IPS-NIHi7 (cell line): Measurements from ENCODE around the gene TRIO.

ENCODE experiments used
- DNase-seq: peaks from one replicate; pipeline ENCODE4 v3.0.0; 2012; ENCODE audit warnings: mixed read lengths; ENCODE audit errors: extremely low spot score

Gene TRIO

DNA sequence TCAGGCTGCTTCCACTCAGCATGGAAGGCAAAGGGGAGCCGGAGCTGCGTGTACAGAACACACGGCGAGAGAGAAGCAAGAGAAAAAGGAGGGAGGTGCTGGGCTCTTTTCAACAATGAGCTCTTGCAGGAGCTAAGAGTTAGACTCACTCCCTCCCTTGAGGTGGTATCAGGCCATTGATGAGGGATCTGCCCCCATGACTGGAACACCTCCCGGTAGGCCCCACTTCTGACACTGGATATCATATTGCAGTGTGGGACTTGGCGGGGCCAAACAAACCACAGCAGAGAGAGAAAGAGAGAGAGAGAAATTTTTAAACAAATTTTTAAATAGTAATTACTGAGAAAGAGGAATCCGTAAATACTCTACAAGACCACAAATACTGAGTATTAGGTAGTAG lies 182.2 kb downstream of the TRIO start:
- DNase-seq: no peak

DNA sequence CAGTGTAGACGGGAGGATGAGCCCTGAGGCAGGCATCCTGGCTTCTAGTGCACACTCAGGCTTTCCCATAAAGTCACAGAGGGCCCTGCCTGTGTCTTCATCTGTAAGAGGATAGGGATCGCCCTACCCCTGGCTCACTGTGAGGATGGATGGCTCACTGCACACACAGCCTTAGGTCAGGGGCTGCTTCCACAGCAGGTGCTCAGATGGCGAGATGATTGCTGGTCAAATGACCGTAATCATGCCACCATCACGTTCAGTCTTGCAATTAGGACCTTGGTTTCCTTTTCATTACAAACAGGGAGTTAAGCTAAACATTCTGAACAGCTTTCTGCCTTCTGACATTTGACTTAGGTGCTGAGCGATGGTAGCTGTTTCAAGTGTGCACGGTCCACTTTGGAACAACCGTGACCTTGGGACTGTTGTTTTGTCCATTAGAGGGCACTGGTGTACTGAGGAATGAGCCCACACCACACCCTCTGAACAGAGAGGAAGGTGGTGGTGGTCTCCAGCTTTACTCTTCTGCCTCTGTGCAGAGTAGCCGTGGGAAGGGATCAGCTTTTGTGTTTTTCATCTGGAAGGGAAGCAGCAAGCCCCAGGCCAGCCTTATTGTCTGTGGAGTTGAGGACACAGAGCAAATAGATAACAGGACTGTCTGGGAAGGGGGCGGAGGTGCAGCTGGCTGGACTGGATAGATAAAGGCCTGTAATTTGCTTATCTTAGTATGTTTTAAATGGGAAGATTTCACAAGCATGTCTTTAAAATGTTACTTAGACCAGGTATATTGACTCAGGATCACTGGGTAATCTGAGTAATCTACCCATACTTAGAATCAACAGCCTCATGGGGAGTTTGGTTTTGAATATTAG lies 183.1 kb downstream of the TRIO start:
- peak; percentile 55 for DNase-seq

- DNase-seq: no peak
Observed at GRCh38 chr5:14327624-14328023, 184.5 kb downstream of the TRIO start.

GRCh38 chr5:14328144-14328543 lies 185.0 kb downstream of the TRIO start:
- no peak for DNase-seq

- DNase-seq: no peak
Observed at GRCh38 chr5:14330291-14330690, 187.1 kb downstream of the TRIO start.

DNA sequence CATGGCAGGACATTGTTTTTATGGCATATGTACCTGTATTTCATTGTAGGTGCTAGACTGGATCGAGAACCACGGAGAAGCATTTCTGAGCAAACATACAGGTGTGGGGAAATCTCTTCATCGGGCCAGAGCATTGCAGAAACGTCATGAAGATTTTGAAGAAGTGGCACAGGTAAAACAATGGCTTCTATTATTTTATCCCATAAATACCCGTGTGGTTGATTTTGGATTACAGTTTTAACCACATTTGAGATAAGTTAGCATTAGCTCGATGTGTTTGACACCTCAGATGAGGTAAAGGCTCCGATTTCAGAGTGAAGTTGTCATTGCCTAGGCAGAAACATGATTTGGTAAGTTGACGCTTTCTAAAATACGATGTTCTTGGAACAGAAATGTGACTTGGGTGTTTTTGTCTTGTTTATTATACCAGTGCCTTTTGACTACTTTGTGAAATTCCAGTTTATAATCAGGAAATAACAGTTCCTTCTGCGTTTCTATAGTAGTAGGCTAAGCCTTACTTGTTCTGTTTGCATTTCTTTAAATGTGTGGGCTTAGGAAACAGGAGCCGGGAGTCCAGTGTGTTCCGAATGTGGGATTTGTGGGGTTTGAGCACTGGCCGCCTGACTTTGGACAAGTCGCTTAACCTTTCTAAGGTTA lies 187.7 kb downstream of the TRIO start:
- no peak for DNase-seq

DNA sequence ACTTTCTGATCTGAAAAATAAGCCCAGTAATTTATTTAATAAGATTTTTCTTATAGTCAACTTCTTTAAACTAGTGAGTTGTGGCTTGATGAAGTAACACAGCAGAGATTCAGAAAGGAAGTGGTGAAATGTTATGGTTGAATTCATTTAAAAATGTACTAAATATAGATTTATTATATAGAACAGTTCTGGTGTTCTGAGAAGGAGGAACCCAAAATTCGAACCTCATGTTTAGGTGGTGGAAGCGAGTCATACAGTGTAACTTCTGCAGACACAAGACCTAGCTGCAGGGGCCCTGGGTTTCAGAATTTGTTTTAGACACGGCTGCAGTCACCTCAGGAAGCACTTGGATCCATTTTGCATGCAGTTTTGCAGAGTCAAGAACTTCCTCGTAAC lies 188.2 kb downstream of the TRIO start:
- DNase-seq: no peak

- no peak for DNase-seq
Observed at GRCh38 chr5:14332038-14332631, 189.0 kb downstream of the TRIO start.

- DNase-seq: no peak
Observed at GRCh38 chr5:14332746-14333145, 189.6 kb downstream of the TRIO start.

- DNase-seq: no peak
Observed at GRCh38 chr5:14337593-14337992, 194.5 kb downstream of the TRIO start.

- DNase-seq: no peak
Observed at GRCh38 chr5:14339468-14339867, 196.3 kb downstream of the TRIO start.

- DNase-seq: peak; percentile 61
Observed at GRCh38 chr5:14341571-14342230, 198.6 kb downstream of the TRIO start.

DNA sequence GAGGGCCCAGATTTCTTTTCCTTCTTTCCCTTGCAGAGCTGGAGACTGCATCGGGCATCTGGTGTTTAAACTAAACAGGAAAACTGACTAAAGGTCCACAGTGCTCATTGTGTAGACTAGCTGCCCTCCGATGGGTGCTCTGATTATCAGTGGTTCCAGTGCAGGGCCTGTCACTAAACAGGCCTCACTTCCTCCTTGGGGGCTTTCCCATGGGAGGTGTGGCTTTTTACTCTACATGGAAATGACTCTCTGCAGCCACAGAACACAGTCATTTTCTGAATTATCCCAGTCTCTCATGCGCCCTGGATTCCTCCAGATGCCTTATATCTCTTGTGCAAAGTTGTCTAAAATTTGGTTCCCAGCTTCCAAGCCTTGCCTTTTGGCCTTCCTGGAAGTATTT lies 199.2 kb downstream of the TRIO start:
- no peak for DNase-seq

- DNase-seq: no peak
Observed at GRCh38 chr5:14343376-14343775, 200.2 kb downstream of the TRIO start.

GRCh38 chr5:14347522-14347921 lies 204.4 kb downstream of the TRIO start:
- no peak for DNase-seq

DNA sequence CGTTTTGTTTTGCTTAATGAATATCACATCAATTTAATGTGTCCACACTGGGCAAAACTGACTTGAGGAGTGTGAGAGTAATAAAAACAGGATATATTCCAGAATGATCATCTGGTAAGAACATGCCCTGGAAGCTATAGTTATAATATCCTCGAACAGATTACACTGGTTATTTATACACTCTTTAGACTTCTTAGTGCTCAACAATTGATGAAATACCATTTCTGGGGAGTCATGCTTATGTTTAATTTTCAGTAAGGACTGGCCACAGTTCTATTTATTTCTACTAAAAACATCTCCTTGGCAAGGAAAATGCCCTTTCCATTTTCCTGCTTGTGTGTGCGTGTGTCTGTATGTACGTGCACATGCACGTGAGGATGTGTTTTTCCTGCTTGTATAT lies 205.0 kb downstream of the TRIO start:
- DNase-seq: no peak

GRCh38 chr5:14349029-14349428 lies 205.9 kb downstream of the TRIO start:
- DNase-seq: no peak

DNA sequence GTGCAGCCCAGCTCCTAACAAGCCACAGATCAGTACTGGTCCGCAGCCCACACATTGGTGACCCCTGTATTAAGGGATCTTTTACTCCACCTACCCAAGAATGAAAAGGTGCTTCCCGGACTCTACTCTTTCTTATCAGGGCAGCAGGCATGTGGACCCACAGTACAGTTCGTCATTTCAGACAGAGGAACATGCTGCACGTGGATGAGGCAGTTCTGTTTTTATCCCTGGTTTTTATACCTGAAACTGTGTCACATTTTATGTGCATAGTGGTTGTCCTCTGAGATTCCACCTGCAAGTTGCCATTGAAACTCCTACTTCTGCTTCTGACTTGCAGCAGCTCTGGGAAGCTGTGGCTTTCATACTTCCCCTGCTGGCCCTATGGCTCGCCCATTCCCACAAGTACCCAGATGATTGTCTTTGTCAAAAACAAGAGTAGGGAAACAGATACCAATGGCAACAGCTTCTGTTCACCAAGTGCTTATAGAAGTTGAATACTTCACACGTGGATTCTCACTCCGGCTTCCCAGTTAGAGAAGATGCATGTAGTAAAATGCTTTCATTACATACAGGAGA lies 208.0 kb downstream of the TRIO start:
- no peak for DNase-seq

DNA sequence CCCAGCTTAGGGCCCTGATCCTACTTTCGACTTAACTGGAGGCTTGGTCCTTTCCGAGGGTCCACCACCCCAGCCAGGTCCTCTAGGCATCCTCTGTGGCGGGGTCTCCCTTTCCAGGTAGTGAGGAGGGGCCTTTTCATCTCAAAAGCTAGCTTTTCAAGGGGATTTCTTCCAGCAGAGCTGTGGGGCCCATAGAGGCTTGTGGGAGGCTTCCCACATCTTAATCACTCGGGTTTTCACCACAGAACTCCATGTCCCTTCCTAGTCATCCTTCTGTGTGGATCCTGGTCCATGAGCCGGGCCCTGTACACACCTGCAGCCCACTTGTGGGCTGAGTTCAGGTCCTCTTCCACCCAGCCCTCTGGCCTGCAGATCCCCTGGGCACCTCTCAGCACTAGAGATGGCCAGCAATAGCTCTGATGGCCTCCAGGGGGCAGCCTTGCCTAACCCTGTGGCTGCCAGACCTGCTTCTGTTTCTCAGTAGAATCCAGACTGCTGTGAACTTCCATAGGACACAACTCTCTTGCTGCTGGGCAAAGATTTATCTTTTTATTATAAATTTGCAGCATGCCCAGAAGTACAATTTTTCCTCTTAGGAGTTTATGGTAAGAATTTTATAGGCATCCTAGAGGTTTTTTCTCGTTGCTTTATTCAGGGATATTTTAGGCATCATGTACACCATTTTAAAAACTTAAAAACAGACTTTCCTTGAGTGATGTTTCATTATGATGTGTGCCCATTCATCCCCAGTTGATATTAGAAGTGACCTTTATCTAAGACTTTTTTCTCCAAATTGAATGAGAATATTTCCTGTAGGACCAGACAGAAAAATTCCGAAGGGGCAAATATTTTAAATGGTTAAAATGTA lies 208.9 kb downstream of the TRIO start:
- peak; percentile 86 for DNase-seq

GRCh38 chr5:14353726-14354474 lies 210.8 kb downstream of the TRIO start:
- DNase-seq: no peak
